GM11168 (cell line): ENCODE data around the gene RABEP2.
"Not testable (repeated sequence)": the region's sequence is repeated elsewhere in the genome, so short reads cannot be mapped to it uniquely, and the experiment has no call there.

Source experiments
- in situ Hi-C: fragments of 300-500 bp; cut with MboI; formaldehyde crosslinking; loops from one replicate; pipeline ENCODE4 v1.12.0; 2022; ENCODE audit warnings: low sequenced_read_pairs; ENCODE audit not compliant: unreplicated experiment

Gene RABEP2

GRCh38 chr16:28924762-28925385 is at the start of gene RABEP2:
TSS of gene RABEP2 (minus strand) at chr16:28925238. CDS start at chr16:28925163, 75 bp downstream.
- in situ Hi-C loops = no loop called here

- in situ Hi-C loops = no loop called here
Measured at GRCh38 chr16:28974437-28975157, 49.6 kb upstream of the RABEP2 start, which contains the start of gene SPNS1. TSS of gene SPNS1 (plus strand) at chr16:28974778. CDS start at chr16:28975152, 374 bp downstream.

GRCh38 chr16:28974007-28974436 is 49.0 kb upstream of the RABEP2 start:
- in situ Hi-C loops = no loop called here

- in situ Hi-C loops = not testable (repeated sequence)
Measured at GRCh38 chr16:28969696-28970095, 44.7 kb upstream of the RABEP2 start.

GRCh38 chr16:28967156-28967555 is 42.1 kb upstream of the RABEP2 start:
- in situ Hi-C loops = no loop called here

GRCh38 chr16:28964496-28964895 is 39.5 kb upstream of the RABEP2 start:
- in situ Hi-C loops = no loop called here

GRCh38 chr16:28964072-28964471 is 39.0 kb upstream of the RABEP2 start:
- in situ Hi-C loops = no loop called here

GRCh38 chr16:28958836-28959235 is 33.8 kb upstream of the RABEP2 start:
- in situ Hi-C loops = no loop called here

GRCh38 chr16:28958216-28958615 is 33.2 kb upstream of the RABEP2 start:
- in situ Hi-C loops = no loop called here

- in situ Hi-C loops = no loop called here
Measured at GRCh38 chr16:28951410-28951943, 26.4 kb upstream of the RABEP2 start.

- in situ Hi-C loops = no loop called here
Measured at GRCh38 chr16:28950648-28951409, 25.8 kb upstream of the RABEP2 start, which contains the start of gene NFATC2IP. TSS of gene NFATC2IP (plus strand) at chr16:28950937. CDS start at chr16:28951012, 75 bp downstream.

- in situ Hi-C loops = loop anchor here (10.0 kb wide), 1 partner anchor 82 kb away; the partner anchor contains the start of gene SH2B1
Measured at GRCh38 chr16:28946681-28947080, 21.6 kb upstream of the RABEP2 start.

GRCh38 chr16:28943281-28943680 is 18.2 kb upstream of the RABEP2 start:
- in situ Hi-C loops = loop anchor here (10.0 kb wide), 1 partner anchor 78 kb away; the partner anchor contains the start of gene SH2B1

GRCh38 chr16:28939825-28940224 is 14.8 kb upstream of the RABEP2 start:
- in situ Hi-C loops = loop anchor here (10.0 kb wide), 1 partner anchor 75 kb away; the partner anchor contains the start of gene SH2B1

- in situ Hi-C loops = no loop called here
Measured at GRCh38 chr16:28938721-28939120, 13.7 kb upstream of the RABEP2 start.

- in situ Hi-C loops = no loop called here
Measured at GRCh38 chr16:28937222-28937876, 12.3 kb upstream of the RABEP2 start.

GRCh38 chr16:28936784-28937155 is 11.7 kb upstream of the RABEP2 start:
- in situ Hi-C loops = no loop called here

GRCh38 chr16:28935924-28936783 is 11.1 kb upstream of the RABEP2 start:
- in situ Hi-C loops = no loop called here

GRCh38 chr16:28935346-28935745 is 10.3 kb upstream of the RABEP2 start:
- in situ Hi-C loops = no loop called here
